KMS-11 (cell line): ENCODE data around the gene PIGT.

Experiments
- H2AFZ ChIP-seq: fragments of 200-600 bp; sonication (generic); 2 replicates; pipeline ENCODE4 v1.6.1; 2016; ENCODE audit warnings: antibody characterized with exemption, mixed run types, low read depth
- H3K27ac ChIP-seq: fragments of 200-600 bp; sonication (generic); 2 replicates; pipeline ENCODE4 v1.6.1; 2016; ENCODE audit warnings: mild to moderate bottlenecking, mixed run types
- H3K27me3 ChIP-seq: fragments of 200-600 bp; sonication (generic); 2 replicates; pipeline ENCODE4 v1.6.1; 2017; ENCODE audit warnings: mild to moderate bottlenecking, low read depth, mixed run types, moderate library complexity; ENCODE audit not compliant: insufficient read depth
- H3K36me3 ChIP-seq: fragments of 200-600 bp; sonication (generic); 2 replicates; pipeline ENCODE4 v1.6.1; 2017; ENCODE audit warnings: mild to moderate bottlenecking, mixed run types; ENCODE audit not compliant: insufficient read depth
- H3K4me1 ChIP-seq: fragments of 200-600 bp; sonication (generic); 2 replicates; pipeline ENCODE4 v1.6.1; 2016; ENCODE audit warnings: mild to moderate bottlenecking, low read depth, mixed run types; ENCODE audit not compliant: poor library complexity, severe bottlenecking
- H3K4me2 ChIP-seq: fragments of 200-600 bp; sonication (generic); 2 replicates; pipeline ENCODE4 v1.7.0; 2016; ENCODE audit warnings: mild to moderate bottlenecking, mixed run types
- H3K4me3 ChIP-seq: fragments of 200-600 bp; sonication (generic); IDR thresholded peaks from 2 replicates; pipeline ENCODE4 v1.6.1; 2017; ENCODE audit warnings: low read depth, low read length, mixed read lengths; ENCODE audit not compliant: insufficient read depth
- H3K79me2 ChIP-seq: fragments of 200-600 bp; sonication (generic); 2 replicates; pipeline ENCODE4 v1.6.1; 2016; ENCODE audit warnings: low read depth, mixed run types; ENCODE audit not compliant: insufficient read depth
- H3K9ac ChIP-seq: fragments of 200-600 bp; sonication (generic); 2 replicates; pipeline ENCODE4 v1.6.1; 2016; ENCODE audit warnings: mild to moderate bottlenecking, mixed run types
- H4K20me1 ChIP-seq: fragments of 200-600 bp; sonication (generic); 2 replicates; pipeline ENCODE4 v1.6.1; 2016; ENCODE audit warnings: mild to moderate bottlenecking, mixed run types; ENCODE audit not compliant: insufficient read depth
- CTCF ChIP-seq: fragments of 200-600 bp; sonication (generic); conservative IDR thresholded peaks from 2 replicates; pipeline ENCODE4 v1.6.1; 2017; ENCODE audit warnings: low read depth, mild to moderate bottlenecking, antibody characterized with exemption, low read length, moderate library complexity, mixed read lengths

PIGT gene

GRCh38 chr20:45436732-45437485, 21.0 kb downstream of the PIGT start:
- Histone ChIP-seq H2AFZ (peak overlapping the region; percentile 85), H3K27ac (no peak overlapping the region), H3K4me3 (no peak overlapping the region)

GRCh38 chr20:45440424-45440823, 24.5 kb downstream of the PIGT start:
- no peak overlapping the region for H3K9ac ChIP-seq
- peaks cover 21% of the 10 kb centered on the region for H3K4me1 ChIP-seq
- H3K4me2 ChIP-seq: no peak overlapping the region
- no peaks in the 10 kb centered on the region for H3K79me2 ChIP-seq
- no peaks in the 10 kb centered on the region for H4K20me1 ChIP-seq
- no peak overlapping the region for H3K4me3 ChIP-seq
- no peaks in the 10 kb centered on the region; the same call in 1 of the 2 replicates for H3K27me3 ChIP-seq
- no peaks in the 10 kb centered on the region for H3K36me3 ChIP-seq
- TF ChIP-seq CTCF: no peak
- no peak overlapping the region for H3K27ac ChIP-seq
- H2AFZ ChIP-seq: no peak overlapping the region

More at GRCh38 chr20:45436732-45437485, 21.0 kb downstream of the PIGT start:
- H3K27me3 ChIP-seq: no peaks in the 10 kb centered on the region; the same call in 1 of the 2 replicates
- peak overlapping the region; percentile 38; the same call in 1 of the 2 replicates for H3K9ac ChIP-seq
- peaks cover 7% of the 10 kb centered on the region for H3K4me1 ChIP-seq
- H4K20me1 ChIP-seq: no peaks in the 10 kb centered on the region
- peak; percentile 96 for TF ChIP-seq CTCF
- no peaks in the 10 kb centered on the region for H3K79me2 ChIP-seq
- H3K4me2 ChIP-seq: peak overlapping the region; percentile 65
- no peaks in the 10 kb centered on the region for H3K36me3 ChIP-seq

GRCh38 chr20:45440891-45441685, 25.1 kb downstream of the PIGT start:
- Histone ChIP-seq H3K27ac (no peak overlapping the region), H4K20me1 (no peaks in the 10 kb centered on the region), H3K9ac (no peak overlapping the region)

GRCh38 chr20:45441746-45442145, 25.8 kb downstream of the PIGT start:
- TF ChIP-seq CTCF: no peak
- Histone ChIP-seq H4K20me1 (no peaks in the 10 kb centered on the region), H2AFZ (no peak overlapping the region), H3K4me3 (no peak overlapping the region), H3K36me3 (no peaks in the 10 kb centered on the region), H3K4me2 (no peak overlapping the region), H3K27me3 (no peaks in the 10 kb centered on the region), H3K79me2 (no peaks in the 10 kb centered on the region), H3K27ac (no peak overlapping the region), H3K9ac (no peak overlapping the region), H3K4me1 (peaks cover 14% of the 10 kb centered on the region)

More at GRCh38 chr20:45440891-45441685, 25.1 kb downstream of the PIGT start:
- H3K4me1 ChIP-seq: peaks cover 21% of the 10 kb centered on the region
- no peak overlapping the region for H2AFZ ChIP-seq
- no peak for TF ChIP-seq CTCF
- H3K27me3 ChIP-seq: no peaks in the 10 kb centered on the region; the same call in 1 of the 2 replicates
- H3K79me2 ChIP-seq: no peaks in the 10 kb centered on the region
- no peak overlapping the region for H3K4me2 ChIP-seq
- H3K4me3 ChIP-seq: no peak overlapping the region
- H3K36me3 ChIP-seq: no peaks in the 10 kb centered on the region
